Putamen (tissue), 1 donor: Measurements from ENCODE around the gene IL27RA.
"Not testable (repeated sequence)": the region's sequence is repeated elsewhere in the genome, so short reads cannot be mapped to it uniquely, and the experiment has no call there.

Experiments used
- DNase-seq: peaks from one replicate; pipeline ENCODE4 v3.0.0-alpha.2; 2016; ENCODE audit warnings: low spot score

Gene IL27RA

GRCh38 chr19:13999085-13999484 is 32.5 kb upstream of the IL27RA start:
- no peak for DNase-seq

DNA sequence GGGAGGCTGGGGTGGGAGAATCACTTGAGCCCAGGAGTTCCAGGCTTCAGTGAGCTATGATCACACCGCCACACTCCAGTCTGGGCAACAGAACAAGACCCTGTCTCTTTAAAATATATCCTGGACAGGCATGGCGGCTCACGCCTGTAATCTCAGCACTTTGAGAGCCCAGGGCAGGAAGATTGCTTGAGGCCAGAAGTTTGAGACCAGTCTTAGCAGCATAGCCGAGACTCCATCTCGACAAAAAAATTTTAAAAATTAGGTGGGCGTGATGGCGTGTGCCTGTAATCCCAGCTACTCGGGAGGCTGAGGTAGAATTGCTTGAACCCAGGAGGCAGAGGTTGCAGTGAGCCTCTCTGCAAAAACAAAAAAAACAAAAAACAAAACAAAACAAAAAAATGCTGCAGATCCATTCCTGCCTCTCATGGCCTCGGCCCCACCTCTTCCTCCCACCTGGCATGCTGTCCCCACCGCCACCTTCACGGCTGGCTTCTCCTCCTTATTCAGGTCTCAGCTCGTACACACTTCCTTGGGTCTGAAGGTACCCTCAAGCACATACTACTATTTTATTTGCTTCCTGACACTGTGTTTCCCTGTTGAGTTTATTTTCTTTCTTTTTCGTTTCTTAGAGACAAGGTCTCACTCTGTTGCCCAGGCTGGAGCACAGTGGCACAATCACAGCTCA is 30.7 kb upstream of the IL27RA start:
- DNase-seq, result no peak

DNA sequence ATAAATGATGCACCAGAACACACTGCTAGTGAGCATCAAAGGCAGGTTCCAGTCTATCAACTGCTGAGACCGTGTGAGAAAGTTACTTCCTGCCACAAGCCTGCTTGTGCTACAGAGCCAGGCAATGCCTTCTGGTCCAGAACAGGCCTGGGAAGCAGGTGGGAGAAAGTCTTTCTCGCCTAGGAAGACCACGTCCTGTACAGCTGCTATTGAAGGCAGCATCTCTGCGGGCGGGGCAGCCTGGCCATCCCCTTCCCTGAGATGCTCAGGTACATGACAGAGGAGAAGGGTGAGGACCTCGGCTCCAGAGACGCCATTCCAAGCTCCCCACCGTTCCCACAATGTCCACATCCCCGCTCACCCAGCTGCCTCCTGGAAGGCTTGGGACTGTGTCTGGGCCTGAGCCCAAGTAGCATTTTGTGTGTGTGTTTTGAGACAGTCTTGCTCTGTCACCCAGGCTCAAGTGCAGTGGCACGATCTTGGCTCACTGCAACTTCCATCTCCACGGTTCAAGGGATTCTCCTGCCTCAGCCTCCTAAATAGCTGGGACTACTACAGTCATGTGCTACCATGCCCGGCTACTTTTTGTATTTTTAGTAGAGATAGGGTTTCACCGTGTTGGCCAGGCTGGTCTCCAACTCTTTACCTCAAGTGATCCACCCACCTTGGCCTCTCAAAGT is 28.9 kb upstream of the IL27RA start:
- DNase-seq, result no peak

DNA sequence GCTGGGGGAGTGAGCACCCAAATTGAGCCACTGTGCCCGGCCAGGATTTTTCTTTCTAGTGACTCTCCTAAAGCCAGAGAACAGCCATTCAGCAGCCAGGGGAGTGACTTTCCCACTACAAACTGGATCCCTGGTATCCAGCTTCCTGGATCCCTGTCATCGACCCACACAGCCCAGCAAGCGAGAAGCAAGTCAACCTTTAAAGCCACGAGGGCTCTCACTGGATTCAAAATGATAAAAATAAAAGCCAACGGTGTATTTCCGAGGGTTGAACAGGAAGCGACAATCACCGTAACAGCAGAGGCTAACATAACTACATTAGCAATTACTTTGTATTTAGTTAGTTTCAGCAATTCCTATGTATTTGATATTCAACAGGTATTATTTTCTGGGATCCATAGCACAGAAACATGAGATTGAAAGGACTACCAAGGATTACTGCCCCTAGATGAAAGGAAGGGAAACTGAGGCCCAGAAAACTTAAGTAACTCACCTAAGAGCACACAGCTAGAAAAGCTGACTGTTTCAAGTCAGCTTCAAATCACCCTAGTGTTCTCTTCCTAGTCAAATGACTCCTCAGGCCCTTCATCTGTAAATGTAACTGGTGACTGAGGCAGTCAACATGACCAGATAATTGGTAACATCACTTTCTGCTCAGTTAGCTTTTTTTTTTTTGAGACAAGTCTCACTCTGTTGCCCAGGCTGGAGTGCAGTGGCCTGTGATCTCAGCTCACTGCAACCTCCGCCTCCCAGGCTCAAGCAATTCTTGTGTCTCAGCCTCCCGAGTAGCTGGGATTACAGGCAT is 28.1 kb upstream of the IL27RA start:
- no peak for DNase-seq

GRCh38 chr19:14004619-14005348 is 26.8 kb upstream of the IL27RA start:
- DNase-seq, result peak; percentile 63

DNA sequence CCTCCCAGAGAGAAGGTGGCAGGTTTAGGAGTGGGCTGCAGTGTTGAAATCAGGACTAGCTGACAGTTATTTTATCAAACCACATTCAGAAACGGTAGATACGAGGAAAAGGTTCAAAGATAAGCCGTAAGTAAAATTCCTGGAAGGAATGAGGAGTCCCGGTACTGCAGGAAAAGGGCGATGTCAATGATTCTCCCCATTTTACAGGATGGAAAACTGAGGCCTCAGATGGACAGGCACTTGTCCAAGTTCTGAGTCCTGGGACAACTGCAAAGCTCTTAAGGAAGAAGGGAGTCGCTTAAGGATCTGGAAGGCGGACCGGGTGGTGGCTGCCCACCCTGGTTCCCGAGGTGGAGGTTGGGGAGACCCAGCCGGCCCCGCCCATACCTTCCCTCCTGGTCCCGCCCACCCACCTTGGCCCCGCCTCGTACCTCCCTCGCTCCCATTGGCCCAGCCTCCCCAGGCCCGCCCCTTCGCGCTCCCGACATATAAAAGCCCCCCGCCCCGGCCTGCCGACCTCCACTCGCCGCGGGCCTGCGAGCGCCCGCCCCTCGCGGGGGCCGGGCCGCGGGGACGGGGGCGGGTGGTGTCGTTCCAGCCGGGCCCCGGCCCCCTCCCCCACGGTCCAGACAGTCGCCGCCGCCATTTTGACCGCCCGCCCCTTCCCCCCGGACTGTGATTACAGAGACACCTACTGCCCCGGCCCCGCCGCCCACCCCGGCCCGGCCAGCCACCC is 26.0 kb upstream of the IL27RA start:
- peak; percentile 78 for DNase-seq

- peak; percentile 100 for DNase-seq
These were observed 25.3 kb upstream of the IL27RA start, which contains the start of gene RFX1 for GRCh38 chr19:14006085-14006765. Gene RFX1 (minus strand): TSS chr19:14006320. CDS start chr19:13993843, 12,477 bp downstream.

- no peak for DNase-seq
These were observed 24.6 kb upstream of the IL27RA start for GRCh38 chr19:14006766-14007562.

- no peak for DNase-seq
These were observed 19.1 kb upstream of the IL27RA start for GRCh38 chr19:14012378-14012915.

GRCh38 chr19:14015524-14016035 is 16.0 kb upstream of the IL27RA start:
- DNase-seq, result no peak

- DNase-seq, result no peak
These were observed 12.5 kb upstream of the IL27RA start for GRCh38 chr19:14019100-14019499.

DNA sequence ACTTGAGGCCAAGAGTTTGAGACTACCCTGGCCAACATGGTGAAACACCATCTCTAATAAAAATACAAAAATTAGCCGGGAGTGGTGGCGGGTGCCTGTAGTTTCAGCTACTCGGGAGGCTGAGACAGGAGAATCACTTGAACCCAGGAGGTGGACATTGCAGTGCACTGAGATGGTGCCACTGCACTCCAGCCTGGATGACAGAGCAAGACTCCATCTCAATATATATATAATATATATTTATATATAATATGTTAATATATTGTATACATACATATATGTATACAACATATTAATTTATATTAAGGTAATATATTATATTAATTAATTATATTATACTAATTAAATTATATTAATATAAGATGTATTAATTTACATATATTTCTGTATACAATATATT is 11.8 kb upstream of the IL27RA start:
- not testable (repeated sequence) for DNase-seq

DNA sequence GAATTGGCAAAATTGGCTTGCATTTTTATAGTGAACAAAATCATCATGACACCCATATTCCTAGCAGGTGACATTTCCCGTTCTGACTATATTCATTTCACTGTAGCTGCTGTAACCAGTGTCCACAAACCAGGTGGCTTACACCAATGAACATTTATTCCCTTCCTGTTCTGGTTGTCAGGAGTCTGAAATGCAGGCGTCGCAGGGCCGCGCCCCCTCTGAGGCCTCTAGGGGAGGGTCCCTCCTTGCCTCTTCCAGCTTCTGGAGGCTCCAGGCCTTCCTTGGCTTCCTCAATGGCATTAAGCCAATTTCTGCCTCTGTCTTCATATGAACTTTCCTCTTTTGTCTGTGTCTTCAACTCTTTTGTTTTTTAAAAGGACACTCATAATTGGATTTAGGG is 10.1 kb upstream of the IL27RA start:
- no peak for DNase-seq

- no peak for DNase-seq
These were observed 9.1 kb upstream of the IL27RA start for GRCh38 chr19:14022469-14022868.

GRCh38 chr19:14023404-14024235 is 7.9 kb upstream of the IL27RA start:
- no peak for DNase-seq

DNA sequence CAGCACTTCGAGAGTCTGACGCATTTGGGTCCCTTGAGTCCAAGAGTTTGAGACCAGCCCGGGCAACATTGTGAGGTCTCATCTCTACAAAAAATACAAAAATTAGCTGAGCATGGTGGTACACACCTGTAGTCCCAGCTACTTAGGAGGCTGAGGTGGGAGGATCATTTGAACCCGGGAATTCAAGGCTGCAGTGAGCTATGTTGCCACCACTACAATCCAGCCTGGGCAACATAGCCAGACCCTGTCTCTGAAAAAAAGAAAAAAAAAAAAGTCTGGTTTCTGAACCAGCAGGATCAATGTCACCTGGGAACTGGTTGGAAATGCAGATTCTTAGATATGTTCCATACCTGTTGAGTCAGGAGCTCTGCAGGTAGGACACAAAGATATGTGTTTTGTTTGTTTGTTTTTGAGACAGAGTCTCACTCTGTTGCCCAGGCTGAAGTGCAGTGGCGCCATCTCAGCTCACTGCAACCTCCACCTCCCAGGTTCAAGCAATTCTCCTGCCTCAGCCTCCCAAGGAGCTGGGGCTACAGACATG is 4.8 kb upstream of the IL27RA start:
- DNase-seq, result not testable (repeated sequence)

DNA sequence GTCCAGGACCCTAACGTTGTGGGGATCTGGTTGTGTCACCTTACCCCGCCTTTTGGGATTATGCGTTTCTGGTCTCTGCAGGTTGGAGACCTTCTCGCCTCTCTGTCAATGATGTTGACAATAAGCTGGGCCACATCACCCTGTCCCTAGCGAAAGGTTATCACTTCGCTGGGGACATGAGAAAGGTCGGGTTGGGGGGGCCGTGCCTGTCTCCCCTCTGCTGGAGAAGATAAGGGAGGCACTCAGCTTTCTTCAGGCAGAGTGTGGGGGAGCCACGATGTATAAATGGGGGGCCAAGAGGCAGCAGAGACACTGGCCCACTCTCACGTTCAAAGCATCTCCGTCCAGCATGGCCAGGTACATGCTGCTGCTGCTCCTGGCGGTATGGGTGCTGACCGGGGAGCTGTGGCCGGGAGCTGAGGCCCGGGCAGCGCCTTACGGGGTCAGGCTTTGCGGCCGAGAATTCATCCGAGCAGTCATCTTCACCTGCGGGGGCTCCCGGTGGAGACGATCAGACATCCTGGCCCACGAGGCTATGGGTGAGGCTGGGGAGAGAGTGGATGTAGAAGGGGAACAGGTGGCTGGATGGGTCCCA is 3.6 kb upstream of the IL27RA start, which contains the start of gene RLN3:
Gene RLN3, plus strand, starts transcription at position 293 of the 595 bp plus-strand sequence. Its CDS starts 57 bp downstream, at position 350.
- DNase-seq, result no peak

- DNase-seq, result no peak
These were observed 2.7 kb upstream of the IL27RA start for GRCh38 chr19:14028901-14029300.
